Naive thymus-derived CD4-positive, alpha-beta T cell (primary cell): ENCODE data around the gene DCBLD2. TPM values are rescaled to one million over a fixed set of nuclear protein-coding genes. Genes with fewer than 3 reads are reported as not detected.

ENCODE experiments used
- ATAC-seq: fragments of 150-1000 bp; cut with Tn5 transposase; 2 replicates; pipeline ENCODE4 v1.10.0; 2021; ENCODE audit warnings: mild to moderate bottlenecking, moderate library complexity
- CTCF ChIA-PET: fragments of 350-600 bp; sonication (Branson Sonifier 250); formaldehyde crosslinking; loops from one replicate; lab custom pipeline; 2021; ENCODE audit warnings: antibody characterized with exemption; lab: Charles Lee
- POLR2A ChIA-PET: fragments of 350-600 bp; sonication (Branson Sonifier 250); formaldehyde crosslinking; loops from one replicate; lab custom pipeline; 2021; ENCODE audit warnings: antibody characterized with exemption, inconsistent platforms; lab: Charles Lee
- DNase-seq, 9 donors: peaks; one replicate each; pipeline versions ENCODE4 v3.0.0 to v3.0.0-alpha.2; 2020 to 2022; ENCODE audit warnings: mixed read lengths in 1 of 9
- H3K27ac ChIP-seq: one replicate; pipeline ENCODE4 v1.7.0; 2013; ENCODE audit warnings: mild to moderate bottlenecking, low read depth, low read length, moderate library complexity
- H3K27me3 ChIP-seq, 2 donors: one replicate each; pipeline ENCODE4 v1.7.0; 2013; ENCODE audit warnings: low read length in 2 of 2, mild to moderate bottlenecking in 2 of 2, moderate library complexity in 2 of 2; ENCODE audit not compliant: control insufficient read depth in 2 of 2, insufficient read depth in 2 of 2
- H3K36me3 ChIP-seq, 3 experiments: 1 replicate in 2 of 3; 2 replicates in 1 of 3; pipeline ENCODE4 v1.7.0; 2013; ENCODE audit warnings: low read length in 3 of 3, mild to moderate bottlenecking in 3 of 3, moderate library complexity in 1 of 3; ENCODE audit not compliant: insufficient read depth in 3 of 3, control insufficient read depth in 2 of 3
- H3K4me1 ChIP-seq, 2 donors: one replicate each; pipeline ENCODE4 v1.7.0; 2013; ENCODE audit warnings: low read length in 2 of 2, mild to moderate bottlenecking in 2 of 2, moderate library complexity in 1 of 2; ENCODE audit not compliant: control insufficient read depth in 2 of 2, insufficient read depth in 2 of 2
- H3K4me3 ChIP-seq: 2 replicates; pipeline ENCODE4 v1.7.0; 2013; ENCODE audit warnings: mild to moderate bottlenecking, low read length
- H3K9me3 ChIP-seq, 3 experiments: 1 replicate in 2 of 3; 2 replicates in 1 of 3; pipeline ENCODE4 v1.7.0; 2013; ENCODE audit warnings: low read length in 3 of 3; ENCODE audit not compliant: control insufficient read depth in 2 of 3
- H3K27ac Mint-ChIP-seq, 9 donors: one replicate each; pipeline ENCODE4 v1.8.0; 2020 to 2022; ENCODE audit warnings: mixed read lengths in 9 of 9, mild to moderate bottlenecking in 8 of 9, moderate library complexity in 5 of 9, inconsistent platforms in 2 of 9
- H3K27me3 Mint-ChIP-seq, 5 donors: one replicate each; pipeline ENCODE4 v1.8.0; 2021 to 2022; ENCODE audit warnings: mixed read lengths in 5 of 5, mild to moderate bottlenecking in 1 of 5
- H3K36me3 Mint-ChIP-seq, 5 donors: one replicate each; pipeline ENCODE4 v1.8.0; 2020 to 2022; ENCODE audit warnings: mixed read lengths in 5 of 5, mild to moderate bottlenecking in 3 of 5, inconsistent platforms in 1 of 5
- H3K4me1 Mint-ChIP-seq, 7 donors: one replicate each; pipeline ENCODE4 v1.8.0; 2020 to 2022; ENCODE audit warnings: mixed read lengths in 7 of 7, mild to moderate bottlenecking in 3 of 7, inconsistent platforms in 1 of 7
- H3K4me3 Mint-ChIP-seq, 10 donors: one replicate each; pipeline ENCODE4 v1.8.0; 2020 to 2022; ENCODE audit warnings: mild to moderate bottlenecking in 10 of 10, mixed read lengths in 10 of 10, moderate library complexity in 6 of 10, inconsistent platforms in 2 of 10
- H3K9me3 Mint-ChIP-seq, 11 donors: one replicate each; pipeline ENCODE4 v1.8.0; 2020 to 2022; ENCODE audit warnings: mixed read lengths in 11 of 11, mild to moderate bottlenecking in 4 of 11, inconsistent platforms in 1 of 11, moderate library complexity in 1 of 11
- intact Hi-C, 2 donors: fragments of 100-400 bp; cut with micrococcal nuclease; formaldehyde crosslinking; loops; one replicate each; pipeline ENCODE4 v1.15.1; 2023
- polyA plus RNA-seq, 2 donors: library from polyadenylated mRNA; unstranded; fragments of 300-500 nt; fragmentation: Illumina TruSeq; gene quantifications; one replicate each; pipeline ENCODE4 v1.2.3, GENCODE V29; 2021
- total RNA-seq, 6 experiments: library from RNA in 5 of 6; stranded (reverse) in 5 of 6; gene quantifications; 1 replicate in 5 of 6; 2 replicates in 1 of 6; pipeline ENCODE4 v1.2.3 and lab custom pipeline; 2021 to 2026

Gene DCBLD2
- total and polyA plus RNA-seq, 7 experiments from 2014 or later: 1.9 to 4.7 (median 2.9) TPM

- H3K4me1 ChIP-seq: peaks cover 5% of the 10 kb centered on the region in 2 donors
- intact Hi-C loops: loop anchor here (2.0 to 10.0 kb wide), 9 partner anchors 87 to 1497 kb away; partner anchors contain the start of genes TBC1D23 (in 2 of the 2), CLDND1 (in 1 of the 2), CMSS1 (in 1 of the 2) and CRYBG3 (in 1 of the 2)
- Mint-ChIP-seq H3K36me3 (no peaks in the 10 kb centered on the region), H3K4me3 (no peak overlapping the region), H3K4me1 (peaks cover 14 to 27% (median 22%) of the 10 kb centered on the region in 7 donors), H3K9me3 (peaks cover 0 to 13% (median 0%) of the 10 kb centered on the region in 11 donors), H3K27me3 (peaks cover 5 to 38% (median 20%) of the 10 kb centered on the region in 5 donors), H3K27ac (no peak overlapping the region)
- POLR2A ChIA-PET: no interaction called here
- no peaks in the 10 kb centered on the region for H3K9me3 ChIP-seq
- no peaks in the 10 kb centered on the region for H3K36me3 ChIP-seq
- DNase-seq: no peak
- CTCF ChIA-PET: no interaction called here
- no peaks in the 10 kb centered on the region for H3K27me3 ChIP-seq
- ATAC-seq: no peak
- H3K4me3 ChIP-seq: no peak overlapping the region
- H3K27ac ChIP-seq: no peak overlapping the region
Observed at GRCh38 chr3:98903705-98904481, 2.4 kb upstream of the DCBLD2 start.

- no peaks in the 10 kb centered on the region for H3K27me3 ChIP-seq
- no peak overlapping the region for H3K27ac ChIP-seq
- H3K4me3 ChIP-seq: no peak overlapping the region
- no peak for ATAC-seq
- POLR2A ChIA-PET: no interaction called here
- intact Hi-C loops: loop anchor here (2.0 to 10.0 kb wide), 9 partner anchors 86 to 1498 kb away; partner anchors contain the start of genes TBC1D23 (in 2 of the 2), CLDND1 (in 1 of the 2), CMSS1 (in 1 of the 2) and CRYBG3 (in 1 of the 2)
- peak overlapping the region in 1 of 10 donors; percentile 13 for H3K4me3 Mint-ChIP-seq
- H3K27me3 Mint-ChIP-seq: peaks cover 5 to 34% (median 14%) of the 10 kb centered on the region in 5 donors
- H3K4me1 Mint-ChIP-seq: peaks cover 14 to 27% (median 22%) of the 10 kb centered on the region in 7 donors
- CTCF ChIA-PET: interaction anchor here (0.7 kb wide), 1 partner anchor 17 kb away, joined by 5 read pairs; no protein-coding TSS in a partner anchor
- no peaks in the 10 kb centered on the region for H3K36me3 ChIP-seq
- no peaks in the 10 kb centered on the region for H3K36me3 Mint-ChIP-seq
- DNase-seq: no peak
- H3K9me3 ChIP-seq: no peaks in the 10 kb centered on the region
- H3K9me3 Mint-ChIP-seq: peaks cover 0 to 6% (median 0%) of the 10 kb centered on the region in 11 donors
- peaks cover 5% of the 10 kb centered on the region in 2 donors for H3K4me1 ChIP-seq
- no peak overlapping the region for H3K27ac Mint-ChIP-seq
Observed at GRCh38 chr3:98903099-98903498, 1.6 kb upstream of the DCBLD2 start.

- H3K27ac ChIP-seq: peak overlapping the region; percentile 78
- ChIA-PET POLR2A (interaction anchor here (0.9 to 1.4 kb wide), 4 partner anchors 311 to 1358 kb away, joined by 3 to 5 read pairs (median 4); partner anchors contain the start of genes ARL6, CMSS1 and TBC1D23), CTCF (interaction anchor here (0.7 kb wide), 1 partner anchor 46 kb away, joined by 3 read pairs; no protein-coding TSS in a partner anchor)
- H3K4me1 Mint-ChIP-seq: peaks cover 14 to 27% (median 22%) of the 10 kb centered on the region in 7 donors
- no peaks in the 10 kb centered on the region for H3K27me3 ChIP-seq
- peaks cover 0 to 3% (median 0%) of the 10 kb centered on the region in 11 donors for H3K9me3 Mint-ChIP-seq
- DNase-seq: peak in 1 of 9 donors; percentile 5
- H3K27me3 Mint-ChIP-seq: peaks cover 5 to 30% (median 11%) of the 10 kb centered on the region in 5 donors
- no peaks in the 10 kb centered on the region for H3K36me3 Mint-ChIP-seq
- peak overlapping the region; percentile 89 to 97 (median 94) for H3K4me3 Mint-ChIP-seq
- ATAC-seq: no peak
- no peaks in the 10 kb centered on the region for H3K9me3 ChIP-seq
- peak overlapping the region in 8 of 9 donors; percentile 37 to 96 (median 86) for H3K27ac Mint-ChIP-seq
- intact Hi-C loops: loop anchor here (2.0 to 10.0 kb wide), 9 partner anchors 85 to 1498 kb away; partner anchors contain the start of genes TBC1D23 (in 2 of the 2), CLDND1 (in 1 of the 2), CMSS1 (in 1 of the 2) and CRYBG3 (in 1 of the 2)
- no peaks in the 10 kb centered on the region for H3K36me3 ChIP-seq
- peak overlapping the region; percentile 86 for H3K4me3 ChIP-seq
- H3K4me1 ChIP-seq: peaks cover 5% of the 10 kb centered on the region in 2 donors
Observed at GRCh38 chr3:98902351-98902740, 851 bp upstream of the DCBLD2 start.

- intact Hi-C loops: loop anchor here (1.0 to 10.0 kb wide), 14 partner anchors 84 to 1494 kb away; partner anchors contain the start of genes ARL6 (in 2 of the 2), CMSS1 (in 2 of the 2), CPOX (in 2 of the 2) and TBC1D23 (in 2 of the 2)
Observed at GRCh38 chr3:98901119-98901391, 440 bp downstream of the DCBLD2 start.

GRCh38 chr3:98900265-98901118, 1.0 kb downstream of the DCBLD2 start:
- H3K27me3 Mint-ChIP-seq: peaks cover 0 to 30% (median 4%) of the 10 kb centered on the region in 5 donors
- DNase-seq (peak in 3 of 9 donors; percentile 12 to 26 (median 13)), ATAC-seq (no peak)
- Histone ChIP-seq H3K4me1 (peaks cover 5% of the 10 kb centered on the region in 2 donors), H3K27me3 (no peaks in the 10 kb centered on the region), H3K9me3 (no peaks in the 10 kb centered on the region), H3K36me3 (no peaks in the 10 kb centered on the region), H3K27ac (peak overlapping the region; percentile 68), H3K4me3 (peak overlapping the region; percentile 86)
- H3K27ac Mint-ChIP-seq: peak overlapping the region in 6 of 9 donors; percentile 37 to 85 (median 56)
- H3K9me3 Mint-ChIP-seq: peaks cover 0 to 1% (median 0%) of the 10 kb centered on the region in 11 donors
- peak overlapping the region; percentile 84 to 97 (median 90) for H3K4me3 Mint-ChIP-seq
- intact Hi-C loops: loop anchor here (1.0 to 10.0 kb wide), 14 partner anchors 83 to 1494 kb away; partner anchors contain the start of genes ARL6 (in 2 of the 2), CMSS1 (in 2 of the 2), CPOX (in 2 of the 2) and TBC1D23 (in 2 of the 2)
- ChIA-PET CTCF (no interaction called here), POLR2A (no interaction called here)
- peaks cover 14 to 27% (median 22%) of the 10 kb centered on the region in 7 donors for H3K4me1 Mint-ChIP-seq
- no peaks in the 10 kb centered on the region for H3K36me3 Mint-ChIP-seq

More at GRCh38 chr3:98901119-98901391, 440 bp downstream of the DCBLD2 start:
- peak overlapping the region; percentile 86 to 97 (median 90) for H3K4me3 Mint-ChIP-seq
- peaks cover 0 to 1% (median 0%) of the 10 kb centered on the region in 11 donors for H3K9me3 Mint-ChIP-seq
- Histone ChIP-seq H3K9me3 (no peaks in the 10 kb centered on the region), H3K4me1 (peaks cover 5% of the 10 kb centered on the region in 2 donors), H3K27me3 (no peaks in the 10 kb centered on the region), H3K27ac (peak overlapping the region; percentile 68), H3K36me3 (no peaks in the 10 kb centered on the region), H3K4me3 (peak overlapping the region; percentile 86)
- peaks cover 14 to 27% (median 22%) of the 10 kb centered on the region in 7 donors for H3K4me1 Mint-ChIP-seq
- ATAC-seq (peak; percentile 3), DNase-seq (peak in 2 of 9 donors; percentile 10 to 23)
- ChIA-PET POLR2A (interaction anchor here (0.9 to 1.4 kb wide), 2 partner anchors 1137 to 1500 kb away, joined by 3 to 4 read pairs; partner anchors contain the start of genes ARL6 and LNP1), CTCF (interaction anchor here (0.9 kb wide), 1 partner anchor 84 kb away, joined by 5 read pairs; no protein-coding TSS in a partner anchor)
- H3K27me3 Mint-ChIP-seq: peaks cover 0 to 30% (median 4%) of the 10 kb centered on the region in 5 donors
- no peaks in the 10 kb centered on the region for H3K36me3 Mint-ChIP-seq
- peak overlapping the region in 5 of 9 donors; percentile 44 to 85 (median 63) for H3K27ac Mint-ChIP-seq
